ENCODE data around the gene COL4A3.

DNA sequence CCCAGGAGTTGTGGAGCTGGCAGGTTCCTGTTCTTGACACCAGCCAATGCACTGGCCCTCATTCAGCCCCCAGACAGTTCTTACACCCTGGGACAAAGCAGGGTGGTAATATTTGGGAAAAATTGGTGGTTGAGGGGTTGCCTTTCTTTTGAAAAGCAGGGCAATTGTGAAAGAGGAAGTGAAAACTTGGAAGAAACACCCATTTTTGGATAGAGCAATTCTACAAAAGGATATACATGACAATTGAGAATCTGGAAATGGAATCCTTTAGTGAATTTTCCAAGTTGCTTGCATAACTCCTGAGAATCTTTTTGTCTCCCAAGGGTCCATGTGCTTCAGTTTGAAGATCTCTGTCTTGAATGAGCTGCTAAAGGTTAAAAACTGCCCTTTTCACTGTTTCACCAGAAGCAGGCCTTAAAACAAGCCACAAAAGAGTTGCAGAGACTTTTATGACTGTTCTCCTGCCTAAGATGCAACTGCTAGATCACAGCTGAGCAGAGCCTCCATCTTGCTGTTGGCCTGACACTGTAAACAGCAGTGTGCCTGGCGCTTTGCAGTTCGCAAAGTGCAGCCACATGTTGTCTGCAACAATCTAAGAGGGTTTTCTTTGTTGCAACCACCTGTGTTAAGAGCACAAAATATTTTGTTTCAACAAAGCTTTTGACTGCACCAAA is 12.2 kb upstream of the COL4A3 start:
- TF ChIP-seq CTCF (IDR thresholded peaks at IDR 0.05), result no peak
- TF ChIP-seq POLR2A (IDR thresholded peaks at IDR 0.05), result no peak
